Measurements from ENCODE around the gene AASS. TPM values are rescaled to one million over a fixed set of nuclear protein-coding genes. Genes with fewer than 3 reads are reported as not detected.

Gene AASS
- total RNA-seq, 1 experiment from 2014 or later: 0.91 TPM

- Histone ChIP-seq H3K36me3 (ENCODE audit: low read depth, low read length) (no peaks in the 10 kb centered on the region), H2AFZ (ENCODE audit: low read length) (no peak overlapping the region), H3K4me3 (ENCODE audit: low read length) (no peak overlapping the region), H3F3A (ENCODE audit: low read length, unreplicated experiment) (no peaks in the 10 kb centered on the region), H3K27ac (ENCODE audit: low read length) (no peak overlapping the region), H3K9me2 (replicated peaks; ENCODE audit: low read length) (no peaks in the 10 kb centered on the region), H3K9ac (ENCODE audit: low read length) (no peak overlapping the region), H3K9me3 (ENCODE audit: low read length) (no peaks in the 10 kb centered on the region), H3K4me1 (ENCODE audit: insufficient read depth, low read length) (no peaks in the 10 kb centered on the region), H4K20me1 (ENCODE audit: low read length) (no peaks in the 10 kb centered on the region), H3K4me2 (ENCODE audit: low read length) (no peak overlapping the region), H3K79me2 (ENCODE audit: low read length) (no peaks in the 10 kb centered on the region), H3K27me3 (ENCODE audit: low read length) (peaks cover 5% of the 10 kb centered on the region)
- DNase-seq: no peak
- BruUV-seq (replicated peaks): no TSS peak
- TF ChIP-seq EZH2phosphoT487 (IDR thresholded peaks at IDR 0.05; ENCODE audit: borderline replicate concordance, low read length) (no peak), EZH2 (IDR thresholded peaks at IDR 0.05; ENCODE audit: low read length, unreplicated experiment) (no peak), CTCF (conservative IDR thresholded peaks at IDR 0.05; ENCODE audit: low read depth, low read length) (no peak)
- ChIA-PET CTCF (interaction anchor here (0.6 kb wide), 1 partner anchor 26 kb away, joined by 4 read pairs; no protein-coding TSS in a partner anchor), POLR2A (ENCODE audit: unreplicated experiment) (no interaction called here)
- intact Hi-C loops (cut with micrococcal nuclease): no loop called here
- no peak for ATAC-seq
Observed at GRCh38 chr7:122063146-122063545, 80.9 kb downstream of the AASS start.

- Histone ChIP-seq H3K9me2 (replicated peaks; ENCODE audit: low read length) (no peaks in the 10 kb centered on the region), H3K9ac (ENCODE audit: low read length) (no peak overlapping the region), H3K4me3 (ENCODE audit: low read length) (no peak overlapping the region), H3F3A (ENCODE audit: low read length, unreplicated experiment) (no peaks in the 10 kb centered on the region), H3K79me2 (ENCODE audit: low read length) (no peaks in the 10 kb centered on the region), H2AFZ (ENCODE audit: low read length) (no peak overlapping the region), H4K20me1 (ENCODE audit: low read length) (no peaks in the 10 kb centered on the region), H3K27me3 (ENCODE audit: low read length) (peaks cover 5% of the 10 kb centered on the region), H3K4me1 (ENCODE audit: insufficient read depth, low read length) (no peaks in the 10 kb centered on the region), H3K4me2 (ENCODE audit: low read length) (no peak overlapping the region), H3K9me3 (ENCODE audit: low read length) (no peaks in the 10 kb centered on the region), H3K36me3 (ENCODE audit: low read depth, low read length) (no peaks in the 10 kb centered on the region), H3K27ac (ENCODE audit: low read length) (no peak overlapping the region)
- ChIA-PET POLR2A (ENCODE audit: unreplicated experiment) (no interaction called here), CTCF (no interaction called here)
- intact Hi-C loops (cut with micrococcal nuclease): no loop called here
- TF ChIP-seq CTCF (conservative IDR thresholded peaks at IDR 0.05; ENCODE audit: low read depth, low read length) (no peak), EZH2phosphoT487 (IDR thresholded peaks at IDR 0.05; ENCODE audit: borderline replicate concordance, low read length) (no peak), EZH2 (IDR thresholded peaks at IDR 0.05; ENCODE audit: low read length, unreplicated experiment) (no peak)
- ATAC-seq (no peak), DNase-seq (no peak)
- no TSS peak for BruUV-seq (replicated peaks)
Observed at GRCh38 chr7:122059542-122059941, 84.5 kb downstream of the AASS start.

- H3K4me2 ChIP-seq (ENCODE audit: low read length): no peak overlapping the region
- CTCF ChIA-PET: no interaction called here
- intact Hi-C loops (cut with micrococcal nuclease): no loop called here
- no peak overlapping the region for H3K4me3 ChIP-seq (ENCODE audit: low read length)
- BruUV-seq (replicated peaks): no TSS peak
- no peaks in the 10 kb centered on the region for H3K36me3 ChIP-seq (ENCODE audit: low read depth, low read length)
- no peaks in the 10 kb centered on the region; the same call in none of the 2 replicates for H3K27me3 ChIP-seq (ENCODE audit: low read length)
- H3K4me1 ChIP-seq (ENCODE audit: insufficient read depth, low read length): no peaks in the 10 kb centered on the region
- TF ChIP-seq EZH2phosphoT487 (IDR thresholded peaks at IDR 0.05; ENCODE audit: borderline replicate concordance, low read length) (no peak), CTCF (conservative IDR thresholded peaks at IDR 0.05; ENCODE audit: low read depth, low read length) (no peak), EZH2 (IDR thresholded peaks at IDR 0.05; ENCODE audit: low read length, unreplicated experiment) (no peak)
- H3K27ac ChIP-seq (ENCODE audit: low read length): no peak overlapping the region
- ATAC-seq (no peak), DNase-seq (no peak)
- no peaks in the 10 kb centered on the region for H3K9me2 ChIP-seq (replicated peaks; ENCODE audit: low read length)
- no peaks in the 10 kb centered on the region for H3F3A ChIP-seq (ENCODE audit: low read length, unreplicated experiment)
- no peak overlapping the region for H3K9ac ChIP-seq (ENCODE audit: low read length)
- no peaks in the 10 kb centered on the region for H3K79me2 ChIP-seq (ENCODE audit: low read length)
- POLR2A ChIA-PET (ENCODE audit: unreplicated experiment): no interaction called here
- no peaks in the 10 kb centered on the region for H4K20me1 ChIP-seq (ENCODE audit: low read length)
- H3K9me3 ChIP-seq (ENCODE audit: low read length): no peaks in the 10 kb centered on the region
- no peak overlapping the region for H2AFZ ChIP-seq (ENCODE audit: low read length)
Observed at GRCh38 chr7:122056977-122057376, 87.1 kb downstream of the AASS start.
